H1 (cell line): Measurements from ENCODE around the gene C6orf58. TPM values are rescaled to one million over a fixed set of nuclear protein-coding genes. Genes with fewer than 3 reads are reported as not detected.

Source experiments
- CTCF ChIA-PET: fragments of 300-600 bp; sonication (Branson Sonifier 250); formaldehyde crosslinking; loops from one replicate; lab custom pipeline; 2021; ENCODE audit not compliant: partially characterized antibody; lab: Charles Lee
- POLR2A ChIA-PET: fragments of 300-600 bp; sonication (Branson Sonifier 250); formaldehyde crosslinking; loops from one replicate; lab custom pipeline; 2021; ENCODE audit warnings: inconsistent platforms; ENCODE audit not compliant: partially characterized antibody; lab: Charles Lee
- DNase-seq, 2 experiments: peaks; one replicate each; pipeline versions ENCODE4 v3.0.0 to v3.0.0-alpha.2; 2010 to 2022; ENCODE audit warnings: low spot score in 2 of 2, low read depth in 1 of 2, mixed read lengths in 1 of 2
- FAIRE-seq: peaks from 2 replicates; lab custom pipeline; 2011; peaks lifted over from hg19 to GRCh38; lab: Jason Lieb, UNC
- H2AFZ ChIP-seq: 2 replicates; pipeline ENCODE4 v1.8.1; 2012; ENCODE audit warnings: low read length, inconsistent platforms
- H2AK5ac ChIP-seq: 2 replicates; pipeline ENCODE4 v1.6.1; 2013; ENCODE audit warnings: low read depth, low read length
- H2BK120ac ChIP-seq: replicated peaks from 2 replicates; pipeline ENCODE3; 2013; ENCODE audit warnings: low read depth, low read length, inconsistent platforms
- H2BK12ac ChIP-seq: 2 replicates; pipeline ENCODE4 v1.6.1; 2013; ENCODE audit warnings: low read depth, low read length
- H2BK15ac ChIP-seq: 2 replicates; pipeline ENCODE4 v1.6.1; 2013; ENCODE audit warnings: low read length
- H2BK20ac ChIP-seq: 2 replicates; pipeline ENCODE4 v1.6.1; 2013; ENCODE audit warnings: low read length
- H2BK5ac ChIP-seq: 2 replicates; pipeline ENCODE4 v1.6.1; 2013; ENCODE audit warnings: low read depth, low read length
- H3K14ac ChIP-seq: 2 replicates; pipeline ENCODE4 v1.6.1; 2013; ENCODE audit warnings: inconsistent platforms; ENCODE audit not compliant: insufficient read length
- H3K18ac ChIP-seq: 2 replicates; pipeline ENCODE4 v1.6.1; 2013; ENCODE audit warnings: low read length; ENCODE audit errors: extremely low read depth
- H3K23ac ChIP-seq: 2 replicates; pipeline ENCODE4 v1.6.1; 2013; ENCODE audit warnings: inconsistent platforms; ENCODE audit not compliant: insufficient read length
- H3K23me2 ChIP-seq: 2 replicates; pipeline ENCODE4 v1.6.1; 2013; ENCODE audit warnings: low read depth, low read length
- H3K27ac ChIP-seq: 2 replicates; pipeline ENCODE4 v1.6.1; 2011; ENCODE audit warnings: low read depth, low read length, inconsistent platforms
- H3K27me3 ChIP-seq, 4 experiments: replicated peaks in 1 of 4; 1 replicate in 1 of 4; 2 replicates in 3 of 4; pipeline versions ENCODE4 v1.6.1 to v1.8.1; 2011 to 2013; ENCODE audit warnings: low read length in 3 of 4, mild to moderate bottlenecking in 3 of 4, inconsistent platforms in 2 of 4, mixed read lengths in 2 of 4, moderate library complexity in 1 of 4; ENCODE audit not compliant: control insufficient read depth in 3 of 4, insufficient read depth in 3 of 4; ENCODE audit errors: extremely low read depth in 1 of 4
- H3K36me3 ChIP-seq, 4 experiments: 2 replicates each; pipeline versions ENCODE4 v1.6.1 to v1.8.1; 2011 to 2013; ENCODE audit warnings: mild to moderate bottlenecking in 4 of 4, low read length in 3 of 4, moderate library complexity in 2 of 4, control low read depth in 1 of 4, inconsistent platforms in 1 of 4; ENCODE audit not compliant: insufficient read depth in 4 of 4, control insufficient read depth in 2 of 4
- H3K4ac ChIP-seq: replicated peaks from 2 replicates; pipeline ENCODE3; 2013; ENCODE audit warnings: low read length, low read depth, mixed read lengths, inconsistent platforms; ENCODE audit not compliant: insufficient read length
- H3K4me1 ChIP-seq, 4 experiments: replicated peaks in 1 of 4; 1 replicate in 1 of 4; 2 replicates in 3 of 4; pipeline versions ENCODE4 v1.6.1 to v1.8.1; 2011 to 2013; ENCODE audit warnings: low read length in 3 of 4, inconsistent platforms in 2 of 4, mixed read lengths in 1 of 4; ENCODE audit not compliant: insufficient read depth in 4 of 4, control insufficient read depth in 3 of 4
- H3K4me2 ChIP-seq, 2 experiments: 2 replicates each; pipeline versions ENCODE4 v1.6.1 to v1.8.1; 2011 to 2013; ENCODE audit warnings: low read depth in 2 of 2, low read length in 2 of 2, control low read depth in 1 of 2, inconsistent platforms in 1 of 2, mild to moderate bottlenecking in 1 of 2; ENCODE audit not compliant: insufficient read depth in 1 of 2
- H3K4me3 ChIP-seq, 4 experiments: fragments of 200-600, 300-600 bp in 1 of 4; sonication (generic), shearing (Covaris generic), sonication (Bioruptor Twin) in 1 of 4; 2 replicates each; pipeline versions ENCODE4 v1.5.1 to v1.8.1; 2011 to 2016; ENCODE audit warnings: low read length in 4 of 4, low read depth in 3 of 4, control low read depth in 2 of 4, inconsistent platforms in 2 of 4, mild to moderate bottlenecking in 2 of 4, mixed read lengths in 1 of 4, moderate library complexity in 1 of 4; ENCODE audit not compliant: insufficient read depth in 2 of 4; ENCODE audit errors: extremely low read depth in 1 of 4
- H3K56ac ChIP-seq: replicated peaks from 2 replicates; pipeline ENCODE3; 2013; ENCODE audit warnings: low read depth, mild to moderate bottlenecking, mixed read lengths, low read length, inconsistent platforms; ENCODE audit not compliant: insufficient read length
- H3K79me1 ChIP-seq: 2 replicates; pipeline ENCODE4 v1.6.1; 2013; ENCODE audit warnings: low read depth, low read length, control low read depth
- H3K79me2 ChIP-seq, 2 experiments: 2 replicates each; pipeline versions ENCODE4 v1.6.1 to v1.8.1; 2012 to 2013; ENCODE audit warnings: low read length in 2 of 2, mild to moderate bottlenecking in 2 of 2, inconsistent platforms in 1 of 2; ENCODE audit not compliant: insufficient read depth in 2 of 2, control insufficient read depth in 1 of 2
- H3K9ac ChIP-seq, 4 experiments: replicated peaks in 1 of 4; 1 replicate in 1 of 4; 2 replicates in 3 of 4; pipeline versions ENCODE4 v1.6.1 to v1.8.1; 2011 to 2013; ENCODE audit warnings: low read depth in 3 of 4, low read length in 3 of 4, control low read depth in 2 of 4, mild to moderate bottlenecking in 2 of 4, moderate library complexity in 2 of 4, inconsistent platforms in 1 of 4; ENCODE audit errors: extremely low read depth in 1 of 4
- H3K9me3 ChIP-seq, 2 experiments: 2 replicates each; pipeline versions ENCODE4 v1.6.1 to v1.8.1; 2012 to 2013; ENCODE audit warnings: mild to moderate bottlenecking in 2 of 2, moderate library complexity in 2 of 2, control low read depth in 1 of 2, inconsistent platforms in 1 of 2, low read depth in 1 of 2, low read length in 1 of 2, mixed read lengths in 1 of 2; ENCODE audit not compliant: insufficient read depth in 2 of 2
- H4K20me1 ChIP-seq, 2 experiments: replicated peaks in 1 of 2; 2 replicates each; pipeline versions ENCODE3 to v1.8.1; 2011 to 2013; ENCODE audit warnings: inconsistent platforms in 2 of 2, low read length in 2 of 2, mild to moderate bottlenecking in 1 of 2; ENCODE audit not compliant: insufficient read depth in 2 of 2, control insufficient read depth in 1 of 2
- H4K5ac ChIP-seq: 2 replicates; pipeline ENCODE4 v1.6.1; 2013; ENCODE audit warnings: low read length, low read depth, mixed read lengths, inconsistent platforms; ENCODE audit not compliant: insufficient read length
- H4K8ac ChIP-seq: 2 replicates; pipeline ENCODE4 v1.8.0; 2013; ENCODE audit warnings: mild to moderate bottlenecking, moderate library complexity, low read length, inconsistent platforms; ENCODE audit not compliant: insufficient read depth; ENCODE audit errors: extremely low read depth
- H4K91ac ChIP-seq: replicated peaks from 2 replicates; pipeline ENCODE3; 2013; ENCODE audit warnings: low read length, mixed read lengths, inconsistent platforms; ENCODE audit not compliant: insufficient read length
- ASH2L ChIP-seq: fragments of 200-600, 300-600 bp; sonication (generic); IDR thresholded peaks from one replicate; pipeline ENCODE4 v1.7.1; 2017; ENCODE audit warnings: low read length
- BACH1 ChIP-seq: IDR thresholded peaks from 2 replicates; pipeline ENCODE4 v1.6.1; 2012; ENCODE audit warnings: low read length, improper control_type of control experiment
- BCL11A ChIP-seq, 2 experiments: IDR thresholded peaks; one replicate each; pipeline ENCODE4 v1.6.1; 2011; ENCODE audit warnings: low read depth in 2 of 2, low read length in 2 of 2, mild to moderate bottlenecking in 2 of 2
- CEBPB ChIP-seq: IDR thresholded peaks from 2 replicates; pipeline ENCODE4 v1.6.1; 2012; ENCODE audit warnings: low read depth, low read length
- EGR1 ChIP-seq: IDR thresholded peaks from 2 replicates; pipeline ENCODE4 v1.6.1; 2011; ENCODE audit warnings: low read depth, low read length, borderline replicate concordance
- GTF2F1 ChIP-seq: IDR thresholded peaks from 2 replicates; pipeline ENCODE4 v1.6.1; 2012; ENCODE audit warnings: low read depth, low read length, improper control_type of control experiment, borderline replicate concordance
- HDAC2 ChIP-seq, 2 experiments: fragments of 300-600 bp in 1 of 2; sonication (generic) in 1 of 2; IDR thresholded peaks; 2 replicates each; pipeline ENCODE4 v1.6.1; 2011 to 2012; ENCODE audit warnings: low read depth in 2 of 2, low read length in 2 of 2, mild to moderate bottlenecking in 2 of 2, moderate library complexity in 2 of 2, borderline replicate concordance in 1 of 2, inconsistent platforms in 1 of 2
- HDAC6 ChIP-seq: IDR thresholded peaks from one replicate; pipeline ENCODE4 v1.7.1; 2012; ENCODE audit warnings: low read depth, mild to moderate bottlenecking, inconsistent platforms, low read length, moderate library complexity
- JUND ChIP-seq: IDR thresholded peaks from 2 replicates; pipeline ENCODE4 v1.6.1; 2011; ENCODE audit warnings: mild to moderate bottlenecking, improper control_type of control experiment, low read length
- KDM5A ChIP-seq: fragments of 200-600 bp; IDR thresholded peaks from 2 replicates; pipeline ENCODE4 v1.7.1; 2012; ENCODE audit warnings: mild to moderate bottlenecking, low read length, inconsistent platforms, mixed read lengths
- MAFK ChIP-seq: IDR thresholded peaks from 2 replicates; pipeline ENCODE4 v1.6.1; 2012; ENCODE audit warnings: low read depth, mild to moderate bottlenecking, improper control_type of control experiment, low read length
- NANOG ChIP-seq: IDR thresholded peaks from 2 replicates; pipeline ENCODE4 v1.6.1; 2011; ENCODE audit warnings: low read length, low read depth, mild to moderate bottlenecking, inconsistent platforms; ENCODE audit not compliant: insufficient read depth, poor library complexity, severe bottlenecking
- POLR2A ChIP-seq, 2 experiments: IDR thresholded peaks; 1 replicate in 1 of 2; 2 replicates in 1 of 2; pipeline ENCODE4 v1.6.1; 2011; ENCODE audit warnings: low read depth in 2 of 2, low read length in 2 of 2, mild to moderate bottlenecking in 2 of 2; ENCODE audit errors: control extremely low read depth in 1 of 2
- POLR2AphosphoS5 ChIP-seq: IDR thresholded peaks from 2 replicates; pipeline ENCODE4 v1.6.1; 2011; ENCODE audit warnings: low read depth, low read length
- USF2 ChIP-seq: IDR thresholded peaks from 2 replicates; pipeline ENCODE4 v1.6.1; 2011; ENCODE audit warnings: low read length, improper control_type of control experiment
- WGBS, 2 experiments: shearing (Covaris generic) in 1 of 2; methylation state at CpG; one replicate each; pipeline versions ENCODE4 v1.1.6 to v1.1.7; 2013 to 2015; ENCODE audit warnings: low lambda C conversion rate in 2 of 2, mixed read lengths in 2 of 2, inconsistent platforms in 1 of 2, low coverage in 1 of 2, missing lambda C conversion rate in 1 of 2; ENCODE audit not compliant: insufficient replicate concordance in 2 of 2, insufficient coverage in 1 of 2, insufficient read length in 1 of 2; ENCODE audit errors: extremely low coverage in 1 of 2, missing lambda C conversion rate in 1 of 2; 5-methylcytosine and 5-hydroxymethylcytosine counted together
- polyA plus RNA-seq, 7 experiments: library from polyadenylated mRNA; depleted of rRNA in 3 of 7; stranded (reverse) in 5 of 7; unstranded in 2 of 7; fragments of >200 nt in 5 of 7; fragments of 200-250 nt in 2 of 7; gene quantifications; 1 replicate in 5 of 7; 2 replicates in 1 of 7; 4 replicates in 1 of 7; pipeline versions ENCODE4 v1.2.1 to v1.2.3, GENCODE V29; 2011 to 2013; ENCODE audit warnings: missing spikeins in 2 of 7, mixed read lengths in 2 of 7
- total RNA-seq: library from RNA; stranded (reverse); fragmentation: NEBNext Ultra II Directional; extraction: Animal tissue kit (Norgen Biotek cat#: 25700); gene quantifications from 2 replicates; pipeline ENCODE4 v1.2.1, GENCODE V29; 2021

C6orf58 gene
- total and polyA plus RNA-seq, 2 of the 8 experiments (the other 6 are each of a cell fraction or from before 2014, with no cell fraction given), result not detected

- Histone ChIP-seq H3K36me3 (no peaks in the 10 kb centered on the region), H2BK120ac (no peak overlapping the region), H3K56ac (no peak overlapping the region), H2BK5ac (no peak overlapping the region), H3K4me3 (no peak overlapping the region), H4K5ac (no peak overlapping the region), H3K27ac (no peak overlapping the region), H4K8ac (no peak overlapping the region), H3K4me2 (no peak overlapping the region), H2BK15ac (no peak overlapping the region), H4K91ac (no peak overlapping the region), H3K79me2 (no peaks in the 10 kb centered on the region), H3K9ac (no peak overlapping the region), H2AFZ (no peak overlapping the region), H2BK12ac (no peak overlapping the region), H3K79me1 (no peaks in the 10 kb centered on the region), H3K18ac (no peak overlapping the region), H3K4ac (no peak overlapping the region), H3K27me3 (no peaks in the 10 kb centered on the region), H4K20me1 (no peaks in the 10 kb centered on the region), H3K23me2 (no peaks in the 10 kb centered on the region), H3K9me3 (0 out of 4 replicates have a peak, but pooled peaks cover 0 to 4% of the 10 kb centered on the region in 2 experiments), H3K14ac (no peak overlapping the region), H2AK5ac (no peak overlapping the region), H2BK20ac (no peak overlapping the region), H3K23ac (no peak overlapping the region), H3K4me1 (peaks cover 0 to 2% (median 1%) of the 10 kb centered on the region in 4 experiments; a peak in 2 of 7 replicates)
- no peak for DNase-seq
- CTCF ChIA-PET, result no interaction called here
- POLR2A ChIA-PET, result no interaction called here
- no peak for FAIRE-seq
- WGBS, 2 experiments, result 95% methylated on average over 1 of the region's 1 CpG; no CpG with 5 or more reads in 1 of the 2 experiments
- TF ChIP-seq EGR1, result no peak
- TF ChIP-seq BACH1, result no peak
- TF ChIP-seq NANOG, result no peak
- TF ChIP-seq KDM5A, result no peak
- TF ChIP-seq HDAC6, result no peak
- TF ChIP-seq HDAC2 (IDR thresholded peaks at IDR 0.05; ENCODE audit: borderline replicate concordance in 1 of 2, low read depth in 2 of 2, low read length in 2 of 2), result no peak
- no peak for TF ChIP-seq POLR2AphosphoS5
- TF ChIP-seq MAFK, result no peak
- TF ChIP-seq JUND, result no peak
- TF ChIP-seq ASH2L, result no peak
- TF ChIP-seq BCL11A (IDR thresholded peaks at IDR 0.05; ENCODE audit: low read depth in 2 of 2, low read length in 2 of 2), result no peak
- TF ChIP-seq USF2, result no peak
- no peak for TF ChIP-seq CEBPB
- TF ChIP-seq GTF2F1, result no peak
- TF ChIP-seq POLR2A (IDR thresholded peaks at IDR 0.05; ENCODE audit: control extremely low read depth in 1 of 2, low read depth in 2 of 2, low read length in 2 of 2), result no peak
These were observed 13.4 kb downstream of the C6orf58 start for GRCh38 chr6:127590344-127590743.
